A549 (cell line): ENCODE results near the gene GUCY1A2.

ENCODE experiments used
- CHD2 ChIP-seq: fragments of 150-350 bp; IDR thresholded peaks from 2 replicates; pipeline ENCODE4 v1.6.1; 2014; ENCODE audit warnings: low read length; ENCODE audit not compliant: partially characterized antibody
- CTCF ChIP-seq: fragments of >200 bp; sonication (Bioruptor Twin); formaldehyde crosslinking; IDR thresholded peaks from 3 replicates; pipeline ENCODE4 v1.5.1; 2016
- EP300 ChIP-seq, 2 experiments: fragments of >200 bp; sonication (Bioruptor Twin); formaldehyde crosslinking; IDR thresholded peaks; 2 replicates in 1 of 2; 3 replicates in 1 of 2; pipeline ENCODE4 v1.6.1; 2016 to 2017
- GATA3 ChIP-seq: IDR thresholded peaks from 2 replicates; pipeline ENCODE4 v1.6.1; 2012; ENCODE audit warnings: borderline replicate concordance
- KDM1A ChIP-seq: fragments of 200-600 bp; sonication (generic); IDR thresholded peaks from 2 replicates; pipeline ENCODE4 v1.6.1; 2016; ENCODE audit warnings: low read depth, mild to moderate bottlenecking
- MAZ ChIP-seq: fragments of 150-350 bp; IDR thresholded peaks from 2 replicates; pipeline ENCODE4 v1.6.1; 2014; ENCODE audit warnings: antibody characterized with exemption, low read depth, low read length, borderline replicate concordance
- POLR2A ChIP-seq: IDR thresholded peaks from 2 replicates; pipeline ENCODE4 v1.6.1; 2012; ENCODE audit warnings: mild to moderate bottlenecking, low read length
- RAD21 ChIP-seq, 2 experiments: fragments of >200 bp in 1 of 2; sonication (Bioruptor Twin) in 1 of 2; formaldehyde crosslinking in 1 of 2; IDR thresholded peaks in 1 of 2; conservative IDR thresholded peaks in 1 of 2; 2 replicates in 1 of 2; 3 replicates in 1 of 2; pipeline ENCODE4 v1.6.1; 2012 to 2018; ENCODE audit warnings: inconsistent platforms in 1 of 2
- SMC3 ChIP-seq: fragments of >200 bp; sonication (Bioruptor Twin); formaldehyde crosslinking; IDR thresholded peaks from 3 replicates; pipeline ENCODE4 v1.6.1; 2018; ENCODE audit warnings: inconsistent platforms
- TF ChIP-seq, protein P1 (sequence below): fragments of 150-350 bp; IDR thresholded peaks from 2 replicates; pipeline ENCODE4 v1.6.1; 2014; ENCODE audit warnings: low read depth, mild to moderate bottlenecking, low read length

GRCh38 chr11:106971864-106972263, 46.4 kb downstream of the GUCY1A2 start:
- no peak for TF ChIP-seq CTCF
- TF ChIP-seq KDM1A, result no peak
- TF ChIP-seq RAD21 (conservative IDR thresholded peaks at IDR 0.05 in 1 of 2, IDR thresholded peaks at IDR 0.05 in 1 of 2), result no peak
- TF ChIP-seq GATA3, result no peak
- TF ChIP-seq SMC3, result no peak
- no peak for TF ChIP-seq EP300 (IDR thresholded peaks at IDR 0.05)
- TF ChIP-seq POLR2A, result no peak
- TF ChIP-seq, protein P1, sequence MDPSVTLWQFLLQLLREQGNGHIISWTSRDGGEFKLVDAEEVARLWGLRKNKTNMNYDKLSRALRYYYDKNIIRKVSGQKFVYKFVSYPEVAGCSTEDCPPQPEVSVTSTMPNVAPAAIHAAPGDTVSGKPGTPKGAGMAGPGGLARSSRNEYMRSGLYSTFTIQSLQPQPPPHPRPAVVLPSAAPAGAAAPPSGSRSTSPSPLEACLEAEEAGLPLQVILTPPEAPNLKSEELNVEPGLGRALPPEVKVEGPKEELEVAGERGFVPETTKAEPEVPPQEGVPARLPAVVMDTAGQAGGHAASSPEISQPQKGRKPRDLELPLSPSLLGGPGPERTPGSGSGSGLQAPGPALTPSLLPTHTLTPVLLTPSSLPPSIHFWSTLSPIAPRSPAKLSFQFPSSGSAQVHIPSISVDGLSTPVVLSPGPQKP, result no peak
- no peak for TF ChIP-seq CHD2
- TF ChIP-seq MAZ, result no peak
